GM13977 (cell line): ENCODE measurements around the gene PLEKHH3.

ENCODE experiments used
- DNase-seq: peaks from one replicate; pipeline ENCODE4 v3.0.0; 2012; ENCODE audit warnings: low spot score
- CTCF ChIP-seq: IDR thresholded peaks from 2 replicates; pipeline ENCODE4 v1.5.1; 2012; ENCODE audit warnings: mild to moderate bottlenecking, control low read depth; ENCODE audit not compliant: insufficient read depth; ENCODE audit errors: extremely low read depth, missing control alignments
- in situ Hi-C: fragments of 300-500 bp; cut with MboI; formaldehyde crosslinking; loops from one replicate; pipeline ENCODE4 v1.12.0; 2022; ENCODE audit warnings: low sequenced_read_pairs, low pct_unique_long_range_greater_than_20kb, mixed read lengths, inconsistent platforms; ENCODE audit not compliant: unreplicated experiment

Gene PLEKHH3

GRCh38 chr17:42698736-42699414, 22.1 kb upstream of the PLEKHH3 start:
- DNase-seq = no peak
- in situ Hi-C loops = no loop called here
- TF ChIP-seq CTCF = no peak

GRCh38 chr17:42697108-42697811, 20.5 kb upstream of the PLEKHH3 start:
- DNase-seq = peak; percentile 10
- TF ChIP-seq CTCF = no peak
- in situ Hi-C loops = no loop called here

- TF ChIP-seq CTCF = no peak
- in situ Hi-C loops = no loop called here
- DNase-seq = peak; percentile 5
Measured at GRCh38 chr17:42695500-42695899, 18.7 kb upstream of the PLEKHH3 start.

GRCh38 chr17:42694524-42694923, 17.7 kb upstream of the PLEKHH3 start:
- in situ Hi-C loops = no loop called here
- no peak for TF ChIP-seq CTCF
- DNase-seq = peak; percentile 3

DNA sequence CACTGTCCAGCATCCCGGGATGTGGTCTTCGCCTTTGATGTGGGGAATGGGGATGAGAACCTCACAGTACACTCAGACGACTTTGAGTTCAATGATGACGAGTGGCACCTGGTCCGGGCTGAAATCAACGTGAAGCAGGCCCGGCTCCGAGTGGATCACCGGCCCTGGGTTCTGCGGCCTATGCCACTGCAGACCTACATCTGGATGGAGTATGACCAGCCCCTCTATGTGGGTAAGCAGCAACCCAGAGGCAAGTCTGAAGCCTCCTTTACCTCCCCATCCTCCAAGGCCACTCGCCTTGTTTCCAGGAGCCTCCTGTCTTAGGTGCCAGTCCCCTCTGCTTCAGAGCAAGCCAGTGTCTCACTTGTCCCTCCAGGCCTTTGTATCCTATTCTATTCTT, 15.7 kb upstream of the PLEKHH3 start:
- no peak for TF ChIP-seq CTCF
- DNase-seq = no peak
- in situ Hi-C loops = no loop called here

DNA sequence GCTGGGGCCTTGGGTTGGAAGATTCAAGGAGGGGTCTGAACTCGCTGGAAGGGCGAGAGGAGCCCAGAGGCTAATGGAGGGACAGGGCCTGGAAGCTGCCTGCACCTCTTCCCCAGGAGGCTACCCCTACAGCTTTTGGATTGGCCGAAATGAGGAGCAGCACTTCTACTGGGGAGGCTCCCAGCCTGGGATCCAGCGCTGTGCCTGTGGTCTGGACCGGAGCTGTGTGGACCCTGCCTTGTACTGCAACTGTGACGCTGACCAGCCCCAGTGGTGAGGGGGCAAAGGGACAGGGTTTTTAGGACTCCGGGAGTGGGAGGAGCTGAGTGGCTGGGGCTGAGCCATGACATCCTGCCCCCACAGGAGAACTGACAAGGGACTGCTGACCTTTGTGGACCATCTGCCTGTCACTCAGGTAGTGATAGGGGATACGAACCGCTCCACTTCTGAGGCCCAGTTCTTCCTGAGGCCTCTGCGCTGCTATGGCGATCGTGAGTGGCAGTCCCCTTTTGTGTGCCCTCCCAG, 14.3 kb upstream of the PLEKHH3 start:
- no peak for TF ChIP-seq CTCF
- in situ Hi-C loops = no loop called here
- peak; percentile 7 for DNase-seq
